22Rv1 (cell line): Measurements from ENCODE around the gene TBC1D22A.

Experiments used
- ZFX ChIP-seq: fragments of 450-650 bp; IDR thresholded peaks from 2 replicates; pipeline ENCODE4 v1.6.1; 2017; ENCODE audit warnings: antibody characterized with exemption, borderline replicate concordance
- TF ChIP-seq, protein P1 (sequence below): fragments of 450-650 bp; IDR thresholded peaks from 2 replicates; pipeline ENCODE4 v1.5.1; 2017; ENCODE audit warnings: mild to moderate bottlenecking

DNA sequence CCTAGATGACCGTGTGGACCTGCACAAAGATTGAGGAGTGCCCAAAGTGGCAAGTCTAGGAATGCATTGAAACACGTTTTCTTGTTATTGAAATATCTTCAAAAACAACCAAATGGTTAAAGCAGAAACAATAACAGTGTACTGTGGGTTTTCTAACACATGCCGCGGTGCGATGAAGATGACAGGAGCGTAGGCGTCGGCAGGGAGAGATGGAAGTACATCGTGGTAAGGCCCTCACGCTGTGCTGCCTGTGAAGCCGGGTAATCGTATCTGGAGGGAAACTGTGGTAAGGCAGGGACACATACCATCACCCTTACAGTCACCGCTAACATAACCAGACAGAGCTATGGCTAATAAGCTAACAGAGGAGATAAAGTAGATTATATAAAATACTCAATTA lies 261.4 kb downstream of the TBC1D22A start:
- TF ChIP-seq, protein P1, sequence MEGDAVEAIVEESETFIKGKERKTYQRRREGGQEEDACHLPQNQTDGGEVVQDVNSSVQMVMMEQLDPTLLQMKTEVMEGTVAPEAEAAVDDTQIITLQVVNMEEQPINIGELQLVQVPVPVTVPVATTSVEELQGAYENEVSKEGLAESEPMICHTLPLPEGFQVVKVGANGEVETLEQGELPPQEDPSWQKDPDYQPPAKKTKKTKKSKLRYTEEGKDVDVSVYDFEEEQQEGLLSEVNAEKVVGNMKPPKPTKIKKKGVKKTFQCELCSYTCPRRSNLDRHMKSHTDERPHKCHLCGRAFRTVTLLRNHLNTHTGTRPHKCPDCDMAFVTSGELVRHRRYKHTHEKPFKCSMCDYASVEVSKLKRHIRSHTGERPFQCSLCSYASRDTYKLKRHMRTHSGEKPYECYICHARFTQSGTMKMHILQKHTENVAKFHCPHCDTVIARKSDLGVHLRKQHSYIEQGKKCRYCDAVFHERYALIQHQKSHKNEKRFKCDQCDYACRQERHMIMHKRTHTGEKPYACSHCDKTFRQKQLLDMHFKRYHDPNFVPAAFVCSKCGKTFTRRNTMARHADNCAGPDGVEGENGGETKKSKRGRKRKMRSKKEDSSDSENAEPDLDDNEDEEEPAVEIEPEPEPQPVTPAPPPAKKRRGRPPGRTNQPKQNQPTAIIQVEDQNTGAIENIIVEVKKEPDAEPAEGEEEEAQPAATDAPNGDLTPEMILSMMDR = no peak
- no peak for TF ChIP-seq ZFX
